ENCODE measurements around the gene ANKH.

ANKH gene

GRCh38 chr5:14723701-14724132 is 147.9 kb downstream of the ANKH start:
- no peak for DNase-seq (ENCODE audit: low spot score)
- H3K27ac ChIP-seq, result no peak overlapping the region
- no peak overlapping the region for H3K4me3 ChIP-seq
- TF ChIP-seq, protein P1, sequence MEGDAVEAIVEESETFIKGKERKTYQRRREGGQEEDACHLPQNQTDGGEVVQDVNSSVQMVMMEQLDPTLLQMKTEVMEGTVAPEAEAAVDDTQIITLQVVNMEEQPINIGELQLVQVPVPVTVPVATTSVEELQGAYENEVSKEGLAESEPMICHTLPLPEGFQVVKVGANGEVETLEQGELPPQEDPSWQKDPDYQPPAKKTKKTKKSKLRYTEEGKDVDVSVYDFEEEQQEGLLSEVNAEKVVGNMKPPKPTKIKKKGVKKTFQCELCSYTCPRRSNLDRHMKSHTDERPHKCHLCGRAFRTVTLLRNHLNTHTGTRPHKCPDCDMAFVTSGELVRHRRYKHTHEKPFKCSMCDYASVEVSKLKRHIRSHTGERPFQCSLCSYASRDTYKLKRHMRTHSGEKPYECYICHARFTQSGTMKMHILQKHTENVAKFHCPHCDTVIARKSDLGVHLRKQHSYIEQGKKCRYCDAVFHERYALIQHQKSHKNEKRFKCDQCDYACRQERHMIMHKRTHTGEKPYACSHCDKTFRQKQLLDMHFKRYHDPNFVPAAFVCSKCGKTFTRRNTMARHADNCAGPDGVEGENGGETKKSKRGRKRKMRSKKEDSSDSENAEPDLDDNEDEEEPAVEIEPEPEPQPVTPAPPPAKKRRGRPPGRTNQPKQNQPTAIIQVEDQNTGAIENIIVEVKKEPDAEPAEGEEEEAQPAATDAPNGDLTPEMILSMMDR (IDR thresholded peaks at IDR 0.05), result no peak

- no peak for DNase-seq (ENCODE audit: low spot score)
- H3K4me3 ChIP-seq, result no peak overlapping the region
- no peak overlapping the region for H3K27ac ChIP-seq
- TF ChIP-seq, protein P1 (IDR thresholded peaks at IDR 0.05), result no peak
Observed at GRCh38 chr5:14722923-14723322, 148.7 kb downstream of the ANKH start.

DNA sequence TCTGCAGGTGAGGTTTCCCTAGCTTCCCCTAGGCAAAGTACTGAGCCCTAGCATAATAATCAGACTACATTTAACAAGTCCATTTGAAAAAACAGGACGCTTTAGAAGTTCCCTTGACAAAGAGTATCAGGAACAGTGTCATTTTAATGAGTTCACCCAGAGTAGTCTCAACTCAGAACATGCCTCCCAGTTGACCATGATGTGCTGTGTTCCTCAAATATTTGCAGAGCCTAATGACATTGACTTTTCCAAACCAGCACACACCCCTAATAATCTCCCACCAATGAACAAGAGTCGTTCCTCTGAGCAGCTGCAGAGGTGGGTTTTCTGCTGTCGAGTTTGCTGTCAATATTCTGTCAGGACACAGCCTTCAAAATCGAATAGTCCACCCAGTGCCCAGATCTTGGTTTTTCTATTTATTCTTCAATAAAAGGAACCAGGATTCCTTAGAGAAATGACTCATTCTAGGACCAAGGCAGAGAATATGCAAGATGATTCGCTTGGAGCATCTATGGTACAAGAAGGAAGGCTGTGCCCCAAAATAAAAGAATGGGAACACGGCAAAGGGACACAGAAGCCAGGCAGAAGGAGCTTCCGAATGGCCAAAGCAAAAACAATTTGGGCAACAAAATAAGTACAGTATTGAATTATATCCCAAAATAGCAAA is 149.5 kb downstream of the ANKH start:
- H3K4me3 ChIP-seq, result no peak overlapping the region
- no peak overlapping the region for H3K27ac ChIP-seq
- TF ChIP-seq, protein P1 (IDR thresholded peaks at IDR 0.05), result no peak
- no peak for DNase-seq (ENCODE audit: low spot score)

DNA sequence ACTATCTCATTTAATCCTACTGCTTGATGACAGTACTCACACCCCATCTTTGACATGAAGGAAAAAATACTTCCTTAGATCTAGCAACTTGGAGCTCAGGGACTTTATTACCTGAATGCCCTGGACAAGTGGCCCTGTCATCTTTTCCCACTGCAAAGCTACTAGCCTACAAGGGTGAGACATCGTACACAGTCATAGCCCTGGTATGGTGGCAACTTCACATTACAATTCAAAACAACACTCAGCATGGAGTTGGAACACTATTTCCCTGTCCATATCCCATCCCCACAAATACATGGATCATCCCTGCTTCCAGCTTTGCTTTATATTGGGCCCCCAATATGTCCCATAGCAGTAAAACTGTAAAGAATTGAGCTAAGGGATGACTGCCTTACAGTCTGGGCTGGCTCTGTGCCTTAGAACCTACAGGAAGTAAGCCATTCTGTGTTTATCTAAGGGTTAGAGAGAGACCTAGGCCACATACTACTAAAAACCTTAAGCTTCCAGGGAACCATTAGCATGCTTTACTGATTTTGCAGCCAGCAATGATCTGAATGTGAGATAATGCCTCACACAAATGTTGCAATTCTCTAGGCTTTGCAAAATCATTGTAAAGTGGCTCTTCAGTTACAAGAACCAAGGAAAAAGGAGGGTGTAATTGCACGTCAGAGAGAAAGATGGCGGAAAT is 151.2 kb downstream of the ANKH start:
- Histone ChIP-seq H3K4me3 (no peak overlapping the region), H3K27ac (no peak overlapping the region)
- DNase-seq (ENCODE audit: low spot score), result no peak
- TF ChIP-seq, protein P1 (IDR thresholded peaks at IDR 0.05), result no peak

DNA sequence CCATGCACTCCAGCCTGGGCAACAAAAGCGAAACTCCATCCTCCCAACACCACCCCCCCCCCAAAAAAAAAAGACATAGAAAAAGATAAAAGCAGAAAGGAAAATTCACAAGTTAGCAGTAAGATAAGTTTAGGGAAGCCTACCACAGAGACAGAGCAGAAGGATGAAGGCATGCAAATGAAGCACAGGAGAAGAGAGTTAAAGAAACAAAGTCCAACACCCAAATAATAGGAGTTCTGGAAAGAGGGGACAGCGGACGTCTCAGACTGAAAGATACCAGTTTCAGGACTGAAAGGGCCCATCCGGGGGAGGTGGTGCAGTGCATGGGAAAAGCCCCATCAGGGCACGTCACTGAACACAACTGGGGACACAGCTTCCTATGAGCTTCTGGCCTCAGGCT is 152.8 kb downstream of the ANKH start:
- DNase-seq (ENCODE audit: low spot score), result peak; percentile 26
- H3K4me3 ChIP-seq, result no peak overlapping the region
- no peak overlapping the region for H3K27ac ChIP-seq
- TF ChIP-seq, protein P1 (IDR thresholded peaks at IDR 0.05), result no peak

GRCh38 chr5:14716755-14717752 is 154.5 kb downstream of the ANKH start:
- Histone ChIP-seq H3K4me3 (no peak overlapping the region), H3K27ac (no peak overlapping the region)

More at GRCh38 chr5:14716755-14717752, 154.5 kb downstream of the ANKH start:
- TF ChIP-seq, protein P1 (IDR thresholded peaks at IDR 0.05), result no peak
- peak; percentile 57 for DNase-seq (ENCODE audit: low spot score)
